GM19351 (cell line): Measurements from ENCODE around the gene FRMD4A.

Experiments used
- ATAC-seq: cut with Tn5 transposase; IDR thresholded peaks from one replicate; pipeline ENCODE4 v1.9.1; 2021; ENCODE audit warnings: mild to moderate bottlenecking, moderate library complexity; ENCODE audit not compliant: unreplicated experiment

Gene FRMD4A

GRCh38 chr10:13637894-13638293, 692.8 kb downstream of the FRMD4A start:
- ATAC-seq, result no peak

GRCh38 chr10:13637303-13637856, 693.3 kb downstream of the FRMD4A start:
- ATAC-seq, result no peak

GRCh38 chr10:13636776-13637175, 693.9 kb downstream of the FRMD4A start:
- no peak for ATAC-seq

- no peak for ATAC-seq
Observed at GRCh38 chr10:13634207-13634606, 696.5 kb downstream of the FRMD4A start.

- ATAC-seq, result no peak
Observed at GRCh38 chr10:13633689-13634088, 697.0 kb downstream of the FRMD4A start.

GRCh38 chr10:13632884-13633440, 697.8 kb downstream of the FRMD4A start:
- no peak for ATAC-seq

- ATAC-seq, result no peak
Observed at GRCh38 chr10:13632440-13632839, 698.3 kb downstream of the FRMD4A start.

- ATAC-seq, result no peak
Observed at GRCh38 chr10:13631594-13631993, 699.1 kb downstream of the FRMD4A start.

- no peak for ATAC-seq
Observed at GRCh38 chr10:13630231-13630630, 700.5 kb downstream of the FRMD4A start.

- no peak for ATAC-seq
Observed at GRCh38 chr10:13629116-13629515, 701.6 kb downstream of the FRMD4A start.

- no peak for ATAC-seq
Observed at GRCh38 chr10:13628661-13629060, 702.1 kb downstream of the FRMD4A start.

GRCh38 chr10:13627459-13628310, 703.0 kb downstream of the FRMD4A start:
- ATAC-seq, result no peak

- ATAC-seq, result no peak
Observed at GRCh38 chr10:13624630-13625029, 706.1 kb downstream of the FRMD4A start.

GRCh38 chr10:13621931-13622330, 708.8 kb downstream of the FRMD4A start:
- ATAC-seq, result no peak

GRCh38 chr10:13617116-13617515, 713.6 kb downstream of the FRMD4A start:
- no peak for ATAC-seq

- no peak for ATAC-seq
Observed at GRCh38 chr10:13615650-13616300, 714.9 kb downstream of the FRMD4A start.

- ATAC-seq, result no peak
Observed at GRCh38 chr10:13614530-13615332, 716.0 kb downstream of the FRMD4A start.

GRCh38 chr10:13613519-13613918, 717.2 kb downstream of the FRMD4A start:
- ATAC-seq, result no peak

- no peak for ATAC-seq
Observed at GRCh38 chr10:13612654-13613373, 717.9 kb downstream of the FRMD4A start.

GRCh38 chr10:13608246-13608853, 722.4 kb downstream of the FRMD4A start:
- no peak for ATAC-seq
